ENCODE data around the gene PLD3.
"Not testable (repeated sequence)": the region's sequence is repeated elsewhere in the genome, so short reads cannot be mapped to it uniquely, and the experiment has no call there.

The PLD3 gene

DNA sequence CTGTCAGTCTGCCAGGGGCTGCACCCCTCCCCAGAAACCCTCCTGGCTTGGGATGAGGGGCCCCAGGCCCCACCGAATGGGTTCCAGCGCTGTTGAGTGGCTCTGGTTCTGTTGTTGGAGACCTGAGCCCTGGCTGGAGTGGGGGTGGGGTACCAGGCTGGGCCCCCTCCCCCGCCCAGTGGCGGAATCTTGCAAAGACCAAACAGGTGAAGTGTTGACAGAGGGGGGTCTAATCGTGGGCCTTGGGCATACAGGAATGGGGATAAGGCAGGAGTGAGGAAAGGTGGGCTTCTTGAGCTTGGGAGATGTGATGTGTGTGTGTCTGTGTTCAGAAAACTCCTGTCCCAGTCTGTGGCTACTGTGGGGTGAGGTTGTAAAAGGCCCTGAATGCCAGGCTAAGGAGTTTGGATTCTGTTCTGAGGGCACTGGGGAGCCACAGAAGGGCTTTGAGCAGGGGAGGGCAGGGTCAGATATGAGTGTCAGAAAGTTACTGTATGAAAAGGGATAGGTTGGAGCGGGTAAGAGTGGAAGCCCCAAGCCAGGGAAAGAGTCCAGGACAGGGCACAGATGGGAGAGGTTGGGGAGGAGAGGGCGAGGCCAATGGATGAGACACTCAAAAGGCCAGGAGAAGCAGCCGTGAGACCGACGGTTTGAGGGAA, 41.7 kb downstream of the PLD3 start, which contains the start of gene HIPK4:
Gene HIPK4 (minus strand): TSS at position 98 of the 659 bp plus-strand sequence. CDS start 279 bp downstream, outside the sequence.
- no peak for DNase-seq

DNA sequence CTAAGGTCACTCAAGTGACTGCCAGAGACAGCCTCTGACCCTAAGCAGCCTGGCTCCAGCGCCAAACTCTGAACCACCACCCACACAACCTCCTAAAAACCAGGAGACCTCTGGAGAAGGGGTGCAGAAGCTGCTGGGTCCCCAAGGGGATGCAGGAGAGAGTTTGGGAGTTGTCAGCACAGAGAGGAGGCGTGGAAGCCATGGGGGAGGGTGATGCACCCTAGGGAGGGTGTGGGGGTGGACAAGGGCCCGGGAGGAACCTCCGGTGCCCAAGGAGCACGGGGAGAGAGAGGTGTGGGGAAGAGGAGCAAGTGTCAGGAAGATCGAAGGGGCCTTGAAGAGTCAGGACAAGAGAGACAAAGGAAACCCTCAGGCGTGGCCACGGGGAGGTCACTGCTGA, 43.6 kb downstream of the PLD3 start:
- no peak for DNase-seq

- no peak for DNase-seq
Observed at GRCh38 chr19:40392894-40393517, 44.5 kb downstream of the PLD3 start.

DNA sequence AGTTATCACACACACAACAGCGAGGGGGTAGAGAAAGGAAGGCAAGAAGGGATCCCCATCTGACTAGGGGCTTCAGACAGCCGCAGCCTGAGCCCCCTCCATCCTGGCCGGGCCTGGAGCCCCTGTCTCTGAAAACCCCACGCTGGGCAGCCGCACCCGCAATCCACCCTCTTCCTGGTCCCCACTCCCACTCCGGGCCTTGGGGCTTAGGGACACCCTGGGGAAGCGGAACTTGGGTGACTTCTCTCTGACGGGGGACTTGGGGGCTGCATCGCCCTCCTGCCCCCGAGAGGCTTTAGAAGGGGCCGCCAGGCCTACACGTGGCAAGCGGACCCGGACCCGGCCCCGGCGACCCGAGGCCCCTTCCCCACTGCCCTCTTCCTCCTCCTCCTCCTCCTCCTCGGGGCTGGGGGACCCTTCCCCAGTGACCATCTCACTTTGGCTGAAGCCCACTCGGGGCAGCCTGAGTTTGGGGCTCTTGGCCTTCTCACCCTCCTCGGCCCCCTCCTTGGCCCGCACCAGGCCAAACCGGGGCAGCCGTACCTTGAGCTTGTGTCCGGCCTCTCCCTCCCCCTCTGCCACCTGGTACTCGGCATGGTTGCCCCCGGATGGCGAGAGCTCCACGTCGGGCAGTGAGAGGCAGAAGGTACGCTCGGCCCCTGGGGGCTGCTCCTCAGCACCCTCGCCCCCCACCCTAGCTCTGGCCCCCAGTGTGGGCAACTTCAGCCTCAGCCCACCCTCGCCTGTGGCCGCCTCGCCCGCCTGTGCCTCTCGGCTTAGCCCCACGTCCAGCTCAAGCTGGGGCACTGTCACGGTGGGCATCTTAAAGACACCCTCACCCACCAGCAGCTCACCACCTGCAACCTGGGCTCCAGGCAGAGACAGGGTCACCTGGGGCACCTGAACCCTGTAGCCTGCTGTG, 45.7 kb downstream of the PLD3 start:
- no peak for DNase-seq

GRCh38 chr19:40394816-40395210, 46.3 kb downstream of the PLD3 start:
- no peak for DNase-seq

DNA sequence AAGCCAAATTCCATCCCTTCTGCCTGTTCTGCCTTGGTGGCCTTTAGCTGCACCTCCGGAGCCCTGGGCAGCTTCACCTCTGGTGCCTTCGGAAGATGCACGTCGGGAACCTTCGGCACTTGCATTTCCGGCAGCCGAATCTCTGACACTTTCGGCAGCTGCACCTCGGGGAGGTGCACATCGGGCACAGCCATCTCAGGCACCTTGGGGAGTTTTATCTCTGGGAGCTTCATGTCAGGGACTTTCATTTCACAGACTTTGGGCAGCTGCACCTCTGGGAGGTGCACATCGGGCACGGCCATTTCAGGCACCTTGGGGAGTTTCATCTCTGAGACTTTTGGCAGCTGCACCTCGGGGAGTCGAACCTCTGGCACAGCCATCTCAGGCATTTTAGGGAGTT, 47.5 kb downstream of the PLD3 start:
- no peak for DNase-seq

- no peak for DNase-seq
Observed at GRCh38 chr19:40396886-40397567, 48.5 kb downstream of the PLD3 start.

DNA sequence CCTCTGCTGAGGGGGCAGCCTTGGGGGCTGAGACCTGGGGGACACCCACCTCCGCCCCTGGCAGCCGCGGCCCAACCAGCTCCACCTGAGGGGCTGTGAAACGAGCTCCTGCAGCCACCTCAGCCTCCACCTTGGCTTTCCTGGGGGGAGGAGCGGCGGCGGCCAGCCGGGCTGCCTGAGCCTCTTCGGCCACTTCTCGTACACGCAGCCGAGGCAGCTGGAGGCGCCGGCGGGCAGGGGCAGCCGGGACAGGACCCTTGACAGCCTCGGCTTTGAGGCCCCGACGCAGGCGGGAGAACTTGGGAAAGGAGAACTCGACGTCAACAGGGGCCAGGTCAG, 49.0 kb downstream of the PLD3 start:
- no peak for DNase-seq

GRCh38 chr19:40398417-40399131, 50.1 kb downstream of the PLD3 start:
- DNase-seq: peak; percentile 9 to 72 (median 52)

GRCh38 chr19:40400559-40400958, 52.1 kb downstream of the PLD3 start:
- DNase-seq: no peak

- peak; percentile 55 to 88 (median 65) for DNase-seq
Observed at GRCh38 chr19:40403262-40403984, 54.9 kb downstream of the PLD3 start.

DNA sequence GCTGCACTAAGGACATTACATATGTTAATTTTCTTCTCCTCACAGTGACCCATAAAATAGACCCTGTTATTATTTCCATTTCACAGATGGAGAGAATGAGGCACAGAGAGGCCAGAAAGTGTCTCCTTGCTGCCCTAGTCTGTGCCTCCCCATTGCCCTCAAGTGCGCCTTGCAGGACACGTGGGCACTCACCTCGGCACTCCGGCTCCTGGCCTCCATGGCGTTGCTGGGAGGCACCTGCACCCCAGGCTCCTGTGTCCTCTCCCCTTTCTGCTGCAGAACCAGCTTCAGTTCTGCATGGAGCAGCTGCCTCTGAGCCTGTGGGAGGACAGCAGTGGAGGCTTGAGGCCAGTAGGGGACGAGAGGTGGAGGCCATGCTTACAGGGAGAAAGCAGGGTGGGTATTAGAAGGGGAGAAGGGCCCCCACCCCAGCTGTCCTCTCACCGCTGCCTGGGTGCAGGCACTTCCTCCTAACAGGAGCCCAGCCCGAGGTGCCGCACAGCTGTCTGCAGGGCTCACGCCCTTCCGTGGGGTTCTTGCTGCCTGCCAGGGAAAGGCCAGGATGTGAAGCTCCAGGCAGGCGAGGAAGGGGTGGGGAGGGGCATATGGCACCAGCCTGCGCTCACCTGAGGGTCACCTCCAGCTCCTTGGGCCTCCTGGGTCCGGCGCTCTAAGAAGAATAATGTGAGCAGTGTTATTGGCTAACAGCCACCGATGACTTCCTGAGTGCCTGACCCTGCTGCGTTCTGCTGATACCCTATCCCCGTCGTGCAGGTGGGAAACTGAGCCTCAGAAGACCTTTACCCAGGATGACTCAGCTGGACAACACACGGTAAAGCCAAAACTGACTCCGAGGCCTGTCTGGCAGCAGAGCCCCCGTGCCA, 59.5 kb downstream of the PLD3 start:
- DNase-seq: peak in 1 of 5 experiments; percentile 9

GRCh38 chr19:40408598-40408925, 60.1 kb downstream of the PLD3 start:
- not testable (repeated sequence) for DNase-seq

DNA sequence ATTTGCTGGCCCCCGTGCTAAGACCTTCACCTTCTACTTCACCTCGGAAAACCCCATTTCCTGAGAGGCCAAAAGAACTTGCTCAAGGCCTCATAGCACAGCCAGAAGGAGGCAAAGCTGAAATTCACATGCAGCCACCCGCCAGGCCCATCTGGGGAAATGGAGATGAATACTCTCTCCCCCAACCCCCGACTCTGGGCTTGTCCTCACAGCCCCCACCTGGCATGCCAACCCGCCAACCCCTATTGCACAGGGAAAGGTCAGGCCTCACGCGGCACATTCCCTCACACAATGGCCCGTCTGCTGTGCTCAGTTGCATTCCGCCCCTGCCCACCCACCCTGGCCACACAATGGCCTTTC, 61.5 kb downstream of the PLD3 start:
- no peak for DNase-seq

DNA sequence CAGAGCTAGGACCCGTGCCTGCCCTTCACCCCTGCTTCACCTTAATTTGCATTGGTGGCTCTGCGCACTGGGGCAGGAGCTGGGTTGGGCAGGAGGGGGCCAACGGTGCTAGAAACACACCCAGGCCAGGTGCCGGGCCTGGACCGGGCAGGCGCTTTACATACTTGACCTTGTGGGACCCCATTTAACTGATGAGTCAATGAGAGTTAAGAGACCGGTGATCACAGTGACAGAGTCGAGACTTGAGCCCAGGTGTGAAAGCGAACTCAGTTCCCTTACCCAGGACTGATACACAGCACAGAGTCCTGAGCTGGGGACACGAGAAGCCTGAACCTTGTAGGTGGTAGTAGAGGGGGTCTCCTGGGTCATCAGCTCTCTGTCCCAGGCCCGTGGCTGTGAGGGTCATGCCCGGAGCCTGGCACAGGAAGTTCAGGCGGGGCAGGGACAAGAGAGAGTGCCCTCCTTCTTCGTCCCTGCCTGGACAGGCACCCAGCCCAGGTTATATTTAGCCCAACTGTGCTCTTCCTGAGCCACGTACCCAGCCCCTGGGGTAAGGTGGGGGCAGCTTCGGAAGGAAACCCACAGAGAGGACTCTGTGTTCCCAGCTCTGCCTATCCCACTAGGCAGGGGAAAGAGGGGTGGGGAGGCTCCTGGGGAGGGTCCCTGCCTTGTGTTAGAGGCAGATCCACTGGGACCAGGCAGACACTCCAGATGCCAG, 62.8 kb downstream of the PLD3 start:
- no peak for DNase-seq

DNA sequence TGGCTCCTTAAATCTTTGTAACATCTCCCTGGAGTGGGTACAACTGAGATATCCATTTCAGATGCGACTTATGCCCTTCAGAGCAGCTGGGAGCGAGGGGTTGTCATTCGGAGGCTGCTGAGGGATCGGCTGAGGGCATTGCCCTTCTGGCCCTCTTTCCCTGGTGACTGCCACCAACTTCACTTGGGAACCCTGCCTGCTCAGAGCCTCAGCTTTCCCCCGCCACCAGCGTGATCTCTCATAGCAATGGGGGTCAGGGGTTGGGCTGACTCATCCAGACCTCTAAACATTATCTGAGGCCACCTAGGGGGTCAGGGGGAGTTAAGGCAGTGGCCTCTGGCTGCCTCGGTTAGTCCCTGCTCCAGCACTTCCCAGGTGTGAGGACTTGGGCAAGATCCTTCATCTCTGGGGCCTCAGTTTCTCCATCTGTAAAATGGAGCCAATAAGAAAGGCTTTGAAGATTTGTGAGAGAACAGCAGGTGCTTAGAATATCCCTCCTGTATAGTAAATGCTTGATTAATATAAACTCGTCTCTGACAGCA, 63.5 kb downstream of the PLD3 start:
- no peak for DNase-seq

DNA sequence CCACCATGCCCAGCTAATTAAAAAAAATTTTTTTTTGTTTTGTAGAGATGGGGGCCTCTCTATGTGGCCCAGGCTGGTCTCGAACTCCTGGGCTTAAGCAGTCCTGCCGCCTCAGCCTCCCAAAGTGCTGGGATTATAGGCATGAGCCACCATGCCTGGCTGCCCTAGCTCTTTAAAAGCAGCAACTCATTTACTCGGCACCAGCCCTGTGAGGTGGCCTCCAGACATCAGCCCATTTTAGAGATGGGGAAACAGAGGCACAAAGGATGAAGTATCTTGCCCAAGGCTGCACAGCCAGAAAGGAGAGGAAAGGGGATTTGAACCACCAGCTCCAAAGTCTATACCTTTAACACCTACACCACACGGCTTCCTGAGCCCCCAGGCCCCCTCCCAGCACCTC, 64.4 kb downstream of the PLD3 start:
- DNase-seq: no peak

DNA sequence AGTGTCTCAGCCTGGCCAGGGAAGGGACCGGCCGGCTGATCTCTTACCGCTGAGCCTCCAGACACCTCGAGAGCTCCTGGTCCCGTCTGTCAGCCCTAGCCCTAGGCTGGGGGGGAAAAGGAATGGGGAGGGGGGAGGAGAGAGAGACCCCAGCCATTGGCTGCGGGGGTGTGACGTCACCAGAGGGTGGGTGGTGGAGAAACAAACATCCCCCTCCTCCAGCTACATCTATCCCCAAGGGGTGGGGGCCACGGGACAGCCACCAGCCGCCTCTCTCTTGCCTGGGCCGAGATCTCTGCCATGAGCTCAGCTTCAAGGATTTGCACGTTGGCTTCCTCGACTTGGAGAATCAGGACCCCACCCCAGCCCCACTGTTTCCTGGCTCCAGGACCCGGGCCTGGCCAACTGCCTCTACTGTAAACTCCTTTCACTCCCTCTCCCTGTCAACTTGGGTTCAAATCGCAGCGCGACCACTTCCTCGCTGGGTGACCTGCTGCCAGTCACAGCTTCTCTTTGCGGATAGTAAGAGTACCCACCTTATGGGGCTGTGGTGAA, 64.9 kb downstream of the PLD3 start, which contains the start of gene PRX:
Gene PRX (minus strand): TSS at position 88 of the 555 bp plus-strand sequence. CDS start 5,446 bp downstream, outside the sequence.
- no peak for DNase-seq
